Retina (tissue), 1 donor: ENCODE data around the gene CYP27C1.
"Not testable (repeated sequence)": the region's sequence is repeated elsewhere in the genome, so short reads cannot be mapped to it uniquely, and the experiment has no call there.

Experiments
- DNase-seq: peaks from one replicate; pipeline ENCODE4 v3.0.0-alpha.2; 2016

Gene CYP27C1, protein sequence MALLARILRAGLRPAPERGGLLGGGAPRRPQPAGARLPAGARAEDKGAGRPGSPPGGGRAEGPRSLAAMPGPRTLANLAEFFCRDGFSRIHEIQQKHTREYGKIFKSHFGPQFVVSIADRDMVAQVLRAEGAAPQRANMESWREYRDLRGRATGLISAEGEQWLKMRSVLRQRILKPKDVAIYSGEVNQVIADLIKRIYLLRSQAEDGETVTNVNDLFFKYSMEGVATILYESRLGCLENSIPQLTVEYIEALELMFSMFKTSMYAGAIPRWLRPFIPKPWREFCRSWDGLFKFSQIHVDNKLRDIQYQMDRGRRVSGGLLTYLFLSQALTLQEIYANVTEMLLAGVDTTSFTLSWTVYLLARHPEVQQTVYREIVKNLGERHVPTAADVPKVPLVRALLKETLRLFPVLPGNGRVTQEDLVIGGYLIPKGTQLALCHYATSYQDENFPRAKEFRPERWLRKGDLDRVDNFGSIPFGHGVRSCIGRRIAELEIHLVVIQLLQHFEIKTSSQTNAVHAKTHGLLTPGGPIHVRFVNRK

GRCh38 chr2:127220102-127220767 lies at the start of gene CYP27C1:
Gene CYP27C1 (minus strand): TSS chr2:127220299. CDS start chr2:127220270, 29 bp downstream.
- peak; percentile 72 for DNase-seq

DNA sequence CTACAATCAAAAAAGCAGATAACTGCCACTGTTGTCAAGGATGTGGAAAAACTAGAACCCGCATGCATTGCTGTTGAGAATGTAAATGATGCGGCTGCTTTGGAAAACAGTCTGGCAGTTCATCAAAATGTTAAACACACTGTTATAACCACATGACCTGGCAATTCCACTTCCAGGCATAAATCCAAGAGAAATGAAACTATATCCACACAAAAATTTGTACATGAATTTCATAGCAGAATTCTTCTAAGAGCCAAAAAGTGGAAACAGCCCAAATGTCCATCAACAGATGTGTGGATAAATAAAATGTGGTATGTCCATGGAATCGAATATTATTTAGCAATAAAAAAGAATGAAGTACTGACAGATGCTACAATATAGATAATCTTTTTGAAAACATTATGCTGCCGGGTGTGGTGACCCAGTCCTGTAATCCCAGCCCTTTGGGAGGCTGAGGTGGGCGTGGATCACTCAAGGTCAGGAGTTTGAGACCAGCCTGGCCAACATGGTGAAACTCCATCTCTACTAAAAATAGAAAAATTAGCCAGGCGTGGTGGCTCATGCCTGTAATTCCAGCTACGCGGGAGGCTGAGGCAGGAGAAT lies 41.8 kb upstream of the CYP27C1 start:
- DNase-seq = no peak

DNA sequence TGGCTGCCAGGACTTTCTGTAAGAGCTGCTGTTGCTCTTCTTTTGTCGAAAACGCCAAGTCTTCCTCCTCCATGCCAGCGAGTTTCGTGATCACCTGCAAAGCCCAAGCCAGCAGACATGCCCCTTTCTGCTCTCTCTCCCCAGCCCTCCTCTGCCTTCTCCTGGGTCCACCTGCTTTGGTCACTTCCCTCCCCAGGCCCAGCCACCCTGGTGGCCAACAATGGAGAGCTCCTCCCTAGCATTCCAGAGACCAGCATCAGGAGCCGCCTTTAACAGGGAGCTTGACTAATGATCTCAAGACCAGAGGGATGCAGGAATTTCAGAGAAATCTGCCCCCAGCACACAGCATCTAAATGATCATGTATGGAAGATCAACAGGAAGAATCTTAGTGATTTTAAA lies 39.3 kb upstream of the CYP27C1 start:
- DNase-seq = no peak

DNA sequence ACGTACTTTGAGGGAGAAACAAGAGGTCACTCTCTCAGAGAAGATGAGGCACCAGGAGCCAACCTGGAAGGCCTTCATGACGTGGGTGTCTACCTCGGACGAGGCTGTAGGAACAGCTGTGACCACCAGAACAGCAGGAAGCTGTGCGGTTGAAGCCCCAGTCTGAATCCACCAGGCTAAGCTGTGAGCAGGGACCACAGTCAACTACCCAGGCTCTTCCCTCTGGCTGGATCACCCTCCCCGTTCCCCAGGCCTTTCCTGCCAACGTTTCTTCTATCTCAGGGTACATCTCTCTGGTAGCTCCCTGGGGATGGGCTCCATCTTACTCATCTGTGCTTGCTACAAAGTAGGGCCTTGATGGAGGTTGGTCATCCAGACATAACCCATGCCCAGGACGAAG lies 36.8 kb upstream of the CYP27C1 start:
- no peak for DNase-seq

DNA sequence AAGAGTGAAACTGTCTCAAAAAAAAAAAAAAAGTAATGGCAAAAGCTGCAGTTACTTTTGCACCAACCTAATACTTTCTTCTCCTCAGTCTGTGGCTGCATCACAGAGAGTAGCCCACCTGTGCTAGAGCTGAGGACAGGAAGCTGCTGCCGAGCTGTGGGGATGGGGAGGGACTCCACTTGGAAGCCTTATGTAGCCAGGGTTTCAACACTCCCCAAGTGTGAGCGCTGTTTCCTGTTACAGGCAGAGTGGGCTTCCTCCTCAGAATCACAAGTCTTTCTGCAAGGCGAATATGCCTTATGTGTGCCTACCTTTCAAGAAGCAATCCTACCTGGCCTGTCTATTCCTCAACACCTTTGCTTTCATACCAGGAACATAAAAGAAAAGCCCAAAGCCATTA lies 36.3 kb upstream of the CYP27C1 start:
- no peak for DNase-seq

GRCh38 chr2:127255721-127256120 lies 35.6 kb upstream of the CYP27C1 start:
- DNase-seq = no peak

DNA sequence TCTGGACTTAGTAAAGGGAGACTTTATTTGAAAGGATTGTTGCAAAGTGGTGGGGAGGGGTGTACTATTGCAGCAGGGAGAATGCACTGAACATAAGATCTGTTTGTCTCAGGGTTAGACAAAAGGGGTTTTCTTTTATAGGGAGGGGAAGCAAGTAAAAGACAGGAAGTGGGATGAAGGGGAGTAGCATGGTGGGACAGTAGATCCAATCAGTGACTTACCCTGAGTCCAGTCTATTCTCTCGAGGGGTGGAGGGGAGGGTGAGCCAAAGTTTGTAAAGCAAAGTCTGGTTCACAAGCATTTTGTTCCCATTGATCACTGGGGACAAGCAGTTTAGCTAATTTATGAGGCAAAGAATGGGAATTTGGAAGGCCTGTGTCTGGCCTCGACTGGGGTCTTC lies 35.0 kb upstream of the CYP27C1 start:
- DNase-seq = no peak

- DNase-seq = no peak
Measured at GRCh38 chr2:127254386-127254981, 34.4 kb upstream of the CYP27C1 start.

GRCh38 chr2:127241184-127241583 lies 21.1 kb upstream of the CYP27C1 start:
- DNase-seq = not testable (repeated sequence)

- no peak for DNase-seq
Measured at GRCh38 chr2:127239395-127239794, 19.3 kb upstream of the CYP27C1 start.

- DNase-seq = not testable (repeated sequence)
Measured at GRCh38 chr2:127237768-127238167, 17.7 kb upstream of the CYP27C1 start.

DNA sequence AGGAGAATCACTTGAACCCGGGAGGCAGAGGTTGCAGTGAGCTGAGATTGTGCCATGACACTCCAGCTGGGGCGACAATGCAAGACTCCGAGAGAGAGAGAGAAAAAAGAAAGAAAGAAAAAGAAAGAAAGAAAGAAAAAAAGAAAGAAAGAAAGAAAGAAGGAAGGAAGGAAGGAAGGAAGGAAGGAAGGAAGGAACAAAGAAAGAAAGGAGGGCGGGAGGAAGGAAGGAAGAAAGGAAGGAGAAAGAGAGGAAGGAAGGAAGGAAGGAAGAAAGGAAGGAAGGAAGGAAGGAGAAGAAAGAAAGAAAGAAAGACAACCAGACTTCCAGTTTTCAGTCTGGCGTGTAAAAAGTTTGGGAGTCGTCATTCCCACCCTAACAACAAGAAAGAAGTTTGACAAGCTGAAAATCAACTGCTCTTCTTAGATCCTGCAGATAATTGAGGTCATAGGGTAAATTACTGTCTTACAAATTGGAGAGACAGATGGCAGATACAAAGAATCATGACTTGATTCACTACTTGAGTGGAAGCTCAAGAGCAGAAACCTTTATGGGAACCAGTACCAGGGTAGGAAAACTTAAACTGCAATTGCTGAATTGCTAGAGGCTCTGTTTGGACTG lies 15.1 kb upstream of the CYP27C1 start:
- DNase-seq = peak; percentile 10

DNA sequence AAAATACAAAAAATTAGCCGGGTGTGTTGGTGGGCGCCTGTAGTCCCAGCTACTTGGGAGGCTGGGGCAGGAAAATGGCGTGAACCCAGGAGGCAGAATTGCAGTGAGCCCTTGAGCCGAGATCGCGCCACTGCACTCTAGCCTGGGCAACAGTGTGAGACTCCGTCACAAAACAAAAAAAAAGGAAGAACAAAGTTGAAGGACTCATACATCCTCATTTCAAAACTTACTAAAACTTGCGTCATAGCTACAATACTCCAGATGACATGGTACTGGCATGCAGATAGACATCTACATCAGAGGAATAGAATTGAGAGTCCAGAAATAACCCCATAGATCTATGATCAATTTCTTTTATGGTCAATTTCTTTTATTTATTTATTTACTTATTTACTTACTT lies 13.6 kb upstream of the CYP27C1 start:
- no peak for DNase-seq

DNA sequence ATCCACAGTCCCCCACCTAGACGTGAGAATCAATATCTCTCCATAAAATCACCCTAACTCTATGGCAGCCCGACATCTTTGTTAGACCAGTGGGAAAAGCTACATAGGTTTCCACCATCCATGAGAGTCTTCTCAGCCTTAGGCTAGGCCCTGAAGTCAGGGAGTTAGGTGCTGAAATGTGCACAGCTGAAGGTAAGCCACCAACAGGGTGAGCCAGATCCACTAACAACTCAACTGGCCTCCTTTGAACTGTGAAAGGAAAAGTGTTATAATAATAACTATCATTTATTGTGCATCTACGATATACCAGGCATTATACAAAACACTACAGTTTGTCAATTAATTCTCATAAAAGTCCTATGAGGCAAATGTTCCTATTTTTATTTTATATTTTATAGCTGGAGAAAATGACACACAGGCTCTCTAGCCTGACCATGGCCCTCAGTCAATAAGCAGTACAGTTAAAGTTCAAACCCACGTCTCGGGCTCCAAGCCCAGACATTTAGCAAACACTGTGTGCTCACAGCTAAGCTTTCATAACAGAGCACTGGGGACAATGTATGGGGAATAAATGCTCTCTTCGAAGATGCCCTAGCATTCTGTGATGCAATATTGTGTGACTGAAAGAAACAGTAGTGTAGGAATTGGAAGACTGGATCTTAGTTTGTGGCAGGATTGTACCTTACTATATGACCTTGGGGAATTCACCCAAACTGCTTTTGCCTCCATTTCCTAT lies 11.2 kb upstream of the CYP27C1 start:
- DNase-seq = no peak

DNA sequence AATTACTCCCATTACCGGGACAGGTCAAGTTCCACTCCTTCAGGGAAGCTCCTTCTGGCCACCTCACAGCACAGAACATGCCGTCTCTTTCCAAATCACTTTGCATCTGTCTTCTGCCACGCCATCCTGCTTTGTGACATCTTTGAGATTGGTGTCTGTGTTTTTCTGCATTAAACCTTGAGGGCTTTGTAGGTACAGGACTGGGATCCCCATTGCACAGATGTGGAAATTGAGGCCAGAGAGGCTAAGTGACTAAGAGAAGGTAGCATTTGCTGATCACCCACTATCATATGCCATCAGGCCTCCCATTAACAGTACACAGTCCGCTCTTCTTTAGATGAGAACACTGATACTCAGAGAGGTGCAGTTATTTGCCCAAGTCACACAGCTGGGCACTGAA lies 9.5 kb upstream of the CYP27C1 start:
- DNase-seq = no peak

GRCh38 chr2:127228102-127228501 lies 8.0 kb upstream of the CYP27C1 start:
- DNase-seq = no peak

GRCh38 chr2:127227264-127227660 lies 7.2 kb upstream of the CYP27C1 start:
- not testable (repeated sequence) for DNase-seq

DNA sequence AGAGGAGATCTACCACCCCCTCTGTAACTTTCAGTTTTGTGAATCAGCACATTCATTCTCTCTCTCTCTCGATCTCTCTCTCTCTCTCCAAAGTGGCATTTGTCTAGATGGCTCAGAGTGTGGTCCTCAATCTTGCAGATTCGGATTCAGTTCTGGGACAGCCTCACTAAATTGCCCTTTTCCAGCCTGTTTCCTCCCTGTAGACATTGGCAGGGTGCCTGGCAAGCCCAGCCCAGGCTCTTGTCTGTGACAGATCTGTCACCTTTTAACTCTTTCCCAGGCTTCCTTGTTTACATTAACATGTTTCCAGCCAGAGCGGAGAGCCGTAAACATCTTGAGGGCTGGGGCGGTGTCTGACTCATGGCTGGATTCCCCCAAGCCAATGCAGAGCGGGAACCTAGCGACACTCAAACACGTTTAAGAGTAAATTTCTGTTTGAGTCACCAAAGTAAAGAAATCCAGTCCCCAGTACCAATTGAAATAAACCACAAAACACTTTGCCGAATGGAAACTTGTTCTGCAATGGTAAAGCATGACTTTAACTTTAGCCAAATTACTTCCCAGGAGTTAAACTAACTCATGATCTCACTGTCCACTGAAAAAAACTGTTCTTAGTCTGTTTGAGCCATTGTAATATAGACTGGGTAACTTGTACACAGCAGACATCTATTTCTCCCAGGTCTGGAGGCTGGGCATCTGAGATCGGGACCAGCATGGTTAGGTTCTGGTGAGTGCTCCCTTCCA lies 6.6 kb upstream of the CYP27C1 start:
- no peak for DNase-seq

DNA sequence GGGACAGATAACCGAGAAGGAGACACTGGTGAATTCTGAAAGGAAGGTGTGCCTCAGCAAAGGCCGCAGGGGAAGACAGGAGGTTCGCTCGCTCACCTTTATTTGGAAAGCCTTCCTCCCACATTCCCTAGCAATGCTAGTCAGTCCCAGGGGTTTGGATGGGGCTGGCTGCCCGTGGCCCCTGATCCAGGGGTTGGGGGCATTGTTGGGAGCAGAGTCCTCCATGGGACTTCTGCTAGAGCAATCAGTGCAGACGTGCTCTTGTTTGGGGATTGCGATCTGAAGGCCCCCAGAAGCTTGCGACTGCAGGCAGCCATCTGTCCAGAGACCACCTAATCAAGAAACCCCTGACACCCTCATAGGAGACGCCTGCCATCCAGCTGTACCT lies 6.0 kb upstream of the CYP27C1 start:
- no peak for DNase-seq

DNA sequence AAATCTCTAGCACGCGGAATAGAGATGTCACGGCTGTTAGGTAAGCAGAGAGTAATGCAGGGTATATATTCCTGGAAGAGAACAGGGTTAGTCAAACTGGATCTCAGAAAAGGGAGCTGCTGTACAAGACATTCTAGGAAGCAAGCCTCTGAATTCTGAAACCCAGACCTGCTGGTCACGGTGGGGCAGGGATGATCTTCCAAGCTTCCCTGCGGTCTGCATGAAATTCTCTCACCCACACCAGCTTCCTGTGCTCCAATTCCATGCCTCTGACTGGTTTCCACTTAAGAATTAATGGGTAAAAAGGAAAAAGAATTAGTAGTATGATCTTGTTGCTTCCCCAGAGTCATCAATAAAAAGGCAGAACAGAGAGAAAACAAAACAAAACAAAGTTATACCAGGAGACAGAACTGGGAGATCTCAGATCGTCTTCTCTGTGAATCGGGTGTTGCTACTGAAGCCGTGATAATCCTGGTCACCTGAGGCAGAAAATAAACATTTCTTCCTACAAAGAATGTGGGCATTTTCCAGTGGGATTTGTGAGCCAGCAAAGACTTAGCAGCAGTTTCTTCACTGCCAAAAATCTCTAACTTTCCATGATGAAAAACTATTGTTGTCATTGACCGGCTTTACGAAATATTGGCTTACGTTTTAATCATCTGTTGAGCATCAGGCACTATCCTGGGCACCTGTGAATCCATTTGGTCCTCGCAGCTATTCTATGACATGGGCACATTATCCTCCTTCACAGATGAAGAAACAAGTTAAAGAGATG lies 5.3 kb upstream of the CYP27C1 start:
- no peak for DNase-seq

GRCh38 chr2:127224135-127224534 lies 4.0 kb upstream of the CYP27C1 start:
- not testable (repeated sequence) for DNase-seq
